Measurements from ENCODE around the gene VCAM1. TPM values are rescaled to one million over a fixed set of nuclear protein-coding genes. Genes with fewer than 3 reads are reported as not detected.

The VCAM1 gene
- total RNA-seq, 1 experiment from 2014 or later = 0.08 TPM

DNA sequence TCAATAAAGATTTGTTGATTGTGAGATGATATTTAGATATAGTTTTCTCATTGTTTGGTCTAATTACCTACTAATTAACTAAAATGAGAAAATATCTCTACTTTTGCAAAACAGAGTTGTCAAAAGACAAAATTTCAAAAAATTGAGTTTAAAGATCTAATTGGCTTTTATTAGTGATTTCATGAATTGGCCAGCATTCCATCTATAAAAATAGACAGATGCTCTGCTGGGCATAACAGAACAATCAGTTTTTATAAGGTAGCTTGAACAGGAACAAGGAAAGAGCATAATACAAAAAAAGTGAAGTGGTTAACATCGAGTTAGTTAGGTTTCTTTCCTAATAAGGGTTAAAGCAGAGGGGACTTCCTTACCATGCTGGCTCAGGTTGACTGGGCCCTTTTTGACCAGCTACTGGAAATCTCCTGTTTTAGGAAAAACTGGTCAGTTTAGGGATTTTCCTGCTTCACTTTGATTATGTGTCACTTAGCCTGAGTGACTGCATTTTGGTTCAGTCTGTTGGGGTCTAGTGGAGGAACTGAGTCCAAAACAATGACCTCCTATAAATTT, 63.0 kb downstream of the VCAM1 start:
- no peaks in the 10 kb centered on the region for H3K27me3 ChIP-seq (ENCODE audit: control insufficient read depth, insufficient read depth, low read length)
- DNase-seq (ENCODE audit: low read depth, low spot score) (no peak), ATAC-seq (no peak)
- no TSS peak for BruUV-seq (replicated peaks)
- intact Hi-C loops (cut with micrococcal nuclease; ENCODE audit: unreplicated experiment) (no loop called here), in situ Hi-C loops (cut with HindIII; ENCODE audit: low pct_unique_long_range_greater_than_20kb, low sequenced_read_pairs) (no loop called here)
- ChIA-PET POLR2A (no interaction called here), CTCF (no interaction called here)
- H3K36me3 ChIP-seq (ENCODE audit: control insufficient read depth, insufficient read depth, low read length) = no peaks in the 10 kb centered on the region
- no peak overlapping the region for H3K27ac ChIP-seq (ENCODE audit: low read length)
- H3K4me3 ChIP-seq (ENCODE audit: low read depth in 2 of 2, low read length in 2 of 2) = no peak overlapping the region
- no peaks in the 10 kb centered on the region for H3K4me1 ChIP-seq (ENCODE audit: control insufficient read depth, insufficient read depth, low read length)
- H3K9me3 ChIP-seq (ENCODE audit: control insufficient read depth, insufficient read depth, low read depth, low read length) = no peaks in the 10 kb centered on the region
- TF ChIP-seq CTCF (IDR thresholded peaks at IDR 0.05) (no peak), SIN3A (IDR thresholded peaks at IDR 0.05; ENCODE audit: borderline replicate concordance, insufficient read depth, low read depth, low read length) (no peak), TCF7L2 (IDR thresholded peaks at IDR 0.05; ENCODE audit: low read depth, low read length) (no peak)

- H3K27me3 ChIP-seq (ENCODE audit: control insufficient read depth, insufficient read depth, low read length) = no peaks in the 10 kb centered on the region; the same call in 1 of the 2 replicates
- no peaks in the 10 kb centered on the region for H3K4me1 ChIP-seq (ENCODE audit: control insufficient read depth, insufficient read depth, low read length)
- in situ Hi-C loops (cut with HindIII; ENCODE audit: low pct_unique_long_range_greater_than_20kb, low sequenced_read_pairs) (no loop called here), intact Hi-C loops (cut with micrococcal nuclease; ENCODE audit: unreplicated experiment) (no loop called here)
- H3K9me3 ChIP-seq (ENCODE audit: control insufficient read depth, insufficient read depth, low read depth, low read length) = no peaks in the 10 kb centered on the region
- ATAC-seq = no peak
- H3K4me3 ChIP-seq (ENCODE audit: low read depth in 2 of 2, low read length in 2 of 2) = no peak overlapping the region
- CTCF ChIA-PET = no interaction called here
- POLR2A ChIA-PET = no interaction called here
- BruUV-seq (replicated peaks) = no TSS peak
- no peaks in the 10 kb centered on the region for H3K36me3 ChIP-seq (ENCODE audit: control insufficient read depth, insufficient read depth, low read length)
- TF ChIP-seq CTCF (IDR thresholded peaks at IDR 0.05) (no peak), SIN3A (IDR thresholded peaks at IDR 0.05; ENCODE audit: borderline replicate concordance, insufficient read depth, low read depth, low read length) (no peak)
- no peak for DNase-seq (ENCODE audit: low read depth, low spot score)
- no peak overlapping the region for H3K27ac ChIP-seq (ENCODE audit: low read length)
Observed at GRCh38 chr1:100785470-100786052, 66.0 kb downstream of the VCAM1 start.

- POLR2A ChIA-PET = no interaction called here
- TF ChIP-seq SIN3A (IDR thresholded peaks at IDR 0.05; ENCODE audit: borderline replicate concordance, insufficient read depth, low read depth, low read length) = no peak
- no peak overlapping the region for H3K27ac ChIP-seq (ENCODE audit: low read length)
- ATAC-seq (no peak), DNase-seq (ENCODE audit: low read depth, low spot score) (no peak)
- CTCF ChIA-PET = no interaction called here
- H3K27me3 ChIP-seq (ENCODE audit: control insufficient read depth, insufficient read depth, low read length) = no peaks in the 10 kb centered on the region; the same call in 1 of the 2 replicates
- no peaks in the 10 kb centered on the region for H3K36me3 ChIP-seq (ENCODE audit: control insufficient read depth, insufficient read depth, low read length)
- intact Hi-C loops (cut with micrococcal nuclease; ENCODE audit: unreplicated experiment) = no loop called here
- H3K9me3 ChIP-seq (ENCODE audit: control insufficient read depth, insufficient read depth, low read depth, low read length) = no peaks in the 10 kb centered on the region
- H3K4me1 ChIP-seq (ENCODE audit: control insufficient read depth, insufficient read depth, low read length) = no peaks in the 10 kb centered on the region
- no peak overlapping the region for H3K4me3 ChIP-seq (ENCODE audit: low read depth in 2 of 2, low read length in 2 of 2)
- no TSS peak for BruUV-seq (replicated peaks)
- in situ Hi-C loops (cut with HindIII; ENCODE audit: low pct_unique_long_range_greater_than_20kb, low sequenced_read_pairs) = no loop called here
Observed at GRCh38 chr1:100786870-100787269, 67.3 kb downstream of the VCAM1 start.

Other genes starting within 250 kb of the VCAM1 start
- gene GPR88, start 181.6 kb upstream of the VCAM1 start, total RNA-seq (2021; ENCODE audit: unreplicated experiment) = not detected
- gene EXTL2, start 175.1 kb downstream of the VCAM1 start, total RNA-seq (2021; ENCODE audit: unreplicated experiment) = 9.8 TPM
- gene SLC30A7, start 176.3 kb downstream of the VCAM1 start, total RNA-seq (2021; ENCODE audit: unreplicated experiment) = 18.5 TPM

All from Panc1 (cell line).